Transverse colon (tissue), 4 donors: ENCODE results near the gene VEPH1. TPM values are rescaled to one million over a fixed set of nuclear protein-coding genes. Genes with fewer than 3 reads are reported as not detected.

ENCODE experiments used
- DNase-seq: peaks from one replicate; pipeline ENCODE4 v3.0.0-alpha.2; 2019
- H3K27ac ChIP-seq, 4 donors: fragments of 200-600 bp; sonication (generic); 2 replicates each; pipeline ENCODE4 v1.5.1; 2016 to 2018; ENCODE audit warnings: inconsistent platforms in 4 of 4
- H3K27me3 ChIP-seq: fragments of 200-600 bp; sonication (generic); 2 replicates; pipeline ENCODE4 v1.5.1; 2017; ENCODE audit warnings: inconsistent platforms
- H3K36me3 ChIP-seq, 4 donors: fragments of 200-600 bp; sonication (generic); 2 replicates each; pipeline ENCODE4 v1.5.1; 2017 to 2019; ENCODE audit warnings: inconsistent platforms in 4 of 4
- H3K4me1 ChIP-seq, 4 donors: fragments of 200-600 bp; sonication (generic); 2 replicates each; pipeline ENCODE4 v1.5.1; 2017 to 2020; ENCODE audit warnings: inconsistent platforms in 4 of 4
- H3K4me3 ChIP-seq, 4 donors: fragments of 200-600 bp; sonication (generic); 1 replicate in 1 of 4; 2 replicates in 3 of 4; pipeline versions ENCODE4 v1.5.1 to v1.6.1; 2017 to 2019; ENCODE audit warnings: inconsistent platforms in 4 of 4
- H3K9me3 ChIP-seq, 2 donors: fragments of 200-600 bp; sonication (generic); 2 replicates each; pipeline ENCODE4 v1.5.1; 2017 to 2019; ENCODE audit warnings: inconsistent platforms in 2 of 2
- EP300 ChIP-seq: sonication (generic); formaldehyde crosslinking; IDR thresholded peaks from one replicate; pipeline ENCODE4 v1.6.1; 2017; ENCODE audit warnings: antibody characterized with exemption, low read depth
- POLR2A ChIP-seq: fragments of 450-650 bp; IDR thresholded peaks from one replicate; pipeline ENCODE4 v1.6.1; 2016; ENCODE audit warnings: antibody characterized with exemption, mild to moderate bottlenecking, moderate library complexity
- POLR2AphosphoS5 ChIP-seq, 3 donors: sonication (generic); formaldehyde crosslinking; IDR thresholded peaks; one replicate each; pipeline ENCODE4 v1.6.1; 2016; ENCODE audit warnings: antibody characterized with exemption in 3 of 3
- WGBS, 2 donors: methylation state at CpG; one replicate each; pipeline ENCODE4 v1.1.5; 2018; ENCODE audit warnings: low coverage in 1 of 2; 5-methylcytosine and 5-hydroxymethylcytosine counted together
- in situ Hi-C, 4 donors: fragments of 200-750 bp; cut with MboI; loops; one replicate each; pipeline versions ENCODE4 v1.15.0 to v1.15.1; 2017; ENCODE audit warnings: low sequenced_read_pairs in 3 of 4, low pct_ligation_motif_present in 1 of 4, low pct_unique_long_range_greater_than_20kb in 1 of 4
- intact Hi-C: fragments of 100-400 bp; cut with DNase I; formaldehyde crosslinking; loops from one replicate; pipeline ENCODE4 v1.15.1; 2023; ENCODE audit warnings: low total_unique reads
- total RNA-seq, 4 donors: library from RNA; depleted of rRNA; stranded (reverse); fragments of >200 nt; gene quantifications; one replicate each; pipeline ENCODE4 v1.1.0, GENCODE V29; 2016
- TF ChIP-seq, protein P1 (sequence below), 5 experiments: fragments of 200-600 bp in 3 of 5; fragments of 450-650 bp in 2 of 5; sonication (generic) in 3 of 5; IDR thresholded peaks; 1 replicate in 2 of 5; 2 replicates in 3 of 5; pipeline ENCODE4 v1.5.1; 2016 to 2017; ENCODE audit warnings: antibody characterized with exemption in 5 of 5, inconsistent platforms in 3 of 5, mild to moderate bottlenecking in 2 of 5, moderate library complexity in 1 of 5

The VEPH1 gene
- total RNA-seq, 4 donors from 2014 or later: 0.20 to 4.1 (median 0.90) TPM

DNA sequence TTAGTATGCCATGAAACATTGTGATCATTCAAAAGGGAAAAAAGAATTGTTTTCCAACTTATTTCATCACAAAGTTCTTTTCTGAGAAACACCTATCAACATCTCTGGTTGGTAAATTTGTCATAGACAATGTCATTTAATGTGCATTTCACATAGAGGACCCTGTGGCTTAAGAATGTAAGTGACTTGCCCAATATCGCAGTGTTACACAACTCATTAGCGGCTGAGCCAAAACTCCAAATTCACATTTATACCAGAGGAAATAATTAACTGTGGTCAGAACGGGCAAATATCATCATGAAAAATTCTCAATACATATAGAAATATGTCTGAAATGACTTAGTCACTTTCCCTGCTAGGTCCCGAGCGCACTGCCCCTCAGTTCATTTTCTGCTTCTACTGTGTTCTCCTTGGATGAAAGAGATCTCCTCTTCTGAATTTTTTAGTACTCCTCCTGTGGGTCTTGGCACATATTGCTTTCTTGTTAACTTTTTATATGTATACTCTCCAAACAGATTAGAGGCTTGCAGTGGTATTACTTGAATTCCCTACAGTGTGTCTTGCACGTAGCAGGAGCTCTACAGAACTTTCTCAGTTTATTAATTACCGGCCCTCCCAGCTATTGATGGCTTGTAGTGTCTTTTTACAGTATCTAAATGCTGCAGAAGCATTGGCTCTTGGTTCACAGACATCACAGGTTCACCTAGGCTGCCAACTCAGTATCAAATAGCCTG, 33.5 kb downstream of the VEPH1 start:
- intact Hi-C loops: no loop called here
- DNase-seq: no peak
- no peaks in the 10 kb centered on the region for H3K27me3 ChIP-seq
- in situ Hi-C loops: no loop called here
- no peaks in the 10 kb centered on the region for H3K9me3 ChIP-seq
- H3K4me3 ChIP-seq: no peak overlapping the region
- no peaks in the 10 kb centered on the region for H3K36me3 ChIP-seq
- H3K4me1 ChIP-seq: no peaks in the 10 kb centered on the region
- no peak overlapping the region for H3K27ac ChIP-seq
- WGBS, 2 donors: 67 to 72% methylated on average over 3 to 7 of the region's 7 CpGs
- TF ChIP-seq, protein P1, sequence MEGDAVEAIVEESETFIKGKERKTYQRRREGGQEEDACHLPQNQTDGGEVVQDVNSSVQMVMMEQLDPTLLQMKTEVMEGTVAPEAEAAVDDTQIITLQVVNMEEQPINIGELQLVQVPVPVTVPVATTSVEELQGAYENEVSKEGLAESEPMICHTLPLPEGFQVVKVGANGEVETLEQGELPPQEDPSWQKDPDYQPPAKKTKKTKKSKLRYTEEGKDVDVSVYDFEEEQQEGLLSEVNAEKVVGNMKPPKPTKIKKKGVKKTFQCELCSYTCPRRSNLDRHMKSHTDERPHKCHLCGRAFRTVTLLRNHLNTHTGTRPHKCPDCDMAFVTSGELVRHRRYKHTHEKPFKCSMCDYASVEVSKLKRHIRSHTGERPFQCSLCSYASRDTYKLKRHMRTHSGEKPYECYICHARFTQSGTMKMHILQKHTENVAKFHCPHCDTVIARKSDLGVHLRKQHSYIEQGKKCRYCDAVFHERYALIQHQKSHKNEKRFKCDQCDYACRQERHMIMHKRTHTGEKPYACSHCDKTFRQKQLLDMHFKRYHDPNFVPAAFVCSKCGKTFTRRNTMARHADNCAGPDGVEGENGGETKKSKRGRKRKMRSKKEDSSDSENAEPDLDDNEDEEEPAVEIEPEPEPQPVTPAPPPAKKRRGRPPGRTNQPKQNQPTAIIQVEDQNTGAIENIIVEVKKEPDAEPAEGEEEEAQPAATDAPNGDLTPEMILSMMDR (IDR thresholded peaks at IDR 0.05): no peak

DNA sequence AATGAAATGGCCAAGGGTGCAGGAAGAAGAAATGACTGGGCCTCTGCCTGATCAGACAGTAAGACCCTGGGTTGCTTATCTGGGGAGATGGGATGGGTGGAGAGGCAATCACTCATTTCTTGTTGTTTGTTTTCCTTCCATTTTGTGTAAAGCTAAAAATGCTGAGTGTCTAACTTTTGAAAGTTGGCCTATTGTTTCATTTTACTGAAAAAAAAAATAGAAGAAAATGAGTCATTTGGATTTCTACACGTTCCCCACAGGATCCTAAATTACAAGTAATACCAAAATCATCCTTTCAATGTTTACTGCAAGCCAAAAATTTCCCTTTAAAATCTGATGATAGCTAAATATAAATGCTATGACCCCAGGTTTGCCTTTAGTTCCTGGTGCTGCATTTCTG, 36.0 kb downstream of the VEPH1 start:
- no peaks in the 10 kb centered on the region for H3K4me1 ChIP-seq
- WGBS, 2 donors: 49 to 75% methylated on average over 1 of the region's 1 CpG
- H3K36me3 ChIP-seq: no peaks in the 10 kb centered on the region
- H3K9me3 ChIP-seq: no peaks in the 10 kb centered on the region
- TF ChIP-seq EP300 (no peak), POLR2A (no peak), POLR2AphosphoS5 (IDR thresholded peaks at IDR 0.05) (no peak)
- TF ChIP-seq, protein P1 (IDR thresholded peaks at IDR 0.05): no peak
- DNase-seq: no peak
- H3K4me3 ChIP-seq: no peak overlapping the region
- intact Hi-C loops: no loop called here
- H3K27ac ChIP-seq: no peak overlapping the region
- H3K27me3 ChIP-seq: no peaks in the 10 kb centered on the region
- in situ Hi-C loops: no loop called here

DNA sequence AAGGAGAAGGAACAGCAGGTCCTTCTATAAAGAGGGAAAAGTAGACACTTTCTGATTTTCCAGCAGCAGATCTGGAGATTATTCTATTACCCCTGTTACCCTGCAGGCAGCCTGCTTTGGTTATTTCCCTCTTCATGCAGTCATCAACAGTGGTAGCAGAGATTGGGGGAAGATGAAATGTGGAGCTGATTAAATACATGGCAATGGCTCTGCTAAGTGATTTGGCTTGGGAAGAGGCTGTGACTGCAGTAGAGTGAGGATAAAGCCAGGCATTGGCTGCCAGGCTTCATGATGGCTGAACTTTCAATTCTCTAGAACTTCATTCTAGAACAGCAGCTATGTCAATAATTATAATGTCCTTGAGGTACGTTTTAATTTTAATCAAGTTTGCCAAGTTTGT, 37.5 kb downstream of the VEPH1 start:
- in situ Hi-C loops: no loop called here
- Histone ChIP-seq H3K27ac (no peak overlapping the region), H3K9me3 (no peaks in the 10 kb centered on the region), H3K36me3 (no peaks in the 10 kb centered on the region), H3K4me3 (no peak overlapping the region), H3K27me3 (no peaks in the 10 kb centered on the region), H3K4me1 (no peaks in the 10 kb centered on the region)
- WGBS, 2 donors: 43 to 68% methylated on average over 1 of the region's 1 CpG
- TF ChIP-seq POLR2AphosphoS5 (IDR thresholded peaks at IDR 0.05) (no peak), EP300 (no peak), POLR2A (no peak)
- TF ChIP-seq, protein P1 (IDR thresholded peaks at IDR 0.05): no peak
- DNase-seq: no peak
- intact Hi-C loops: no loop called here

DNA sequence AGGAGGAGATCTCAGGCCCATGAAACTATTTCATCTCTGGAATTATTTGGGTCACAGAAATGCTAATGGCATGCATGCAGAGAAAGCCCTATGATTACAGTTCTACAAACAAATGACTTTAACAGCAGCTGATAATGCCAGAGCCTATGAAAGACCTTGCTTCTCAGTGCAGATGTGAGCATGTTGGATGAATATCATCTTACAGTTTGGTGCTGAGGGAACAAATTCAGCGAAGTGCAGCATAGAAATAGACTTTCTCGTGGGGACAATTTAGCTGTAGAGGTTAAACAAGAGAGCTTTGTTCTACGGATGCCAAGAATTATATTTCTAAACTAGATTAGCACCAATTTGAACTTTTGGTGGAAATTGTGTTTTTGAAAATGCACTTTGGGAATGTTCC, 38.9 kb downstream of the VEPH1 start:
- H3K27me3 ChIP-seq: no peaks in the 10 kb centered on the region
- intact Hi-C loops: no loop called here
- no peak overlapping the region for H3K4me3 ChIP-seq
- TF ChIP-seq, protein P1 (IDR thresholded peaks at IDR 0.05): no peak
- TF ChIP-seq EP300: no peak
- TF ChIP-seq POLR2AphosphoS5 (IDR thresholded peaks at IDR 0.05): no peak
- TF ChIP-seq POLR2A: no peak
- no peaks in the 10 kb centered on the region for H3K36me3 ChIP-seq
- H3K27ac ChIP-seq: no peak overlapping the region
- H3K9me3 ChIP-seq: no peaks in the 10 kb centered on the region
- H3K4me1 ChIP-seq: no peaks in the 10 kb centered on the region
- WGBS, 2 donors: 70 to 80% methylated on average over 1 to 3 of the region's 3 CpGs
- no peak for DNase-seq
- in situ Hi-C loops: no loop called here
